HepG2 (cell line): Measurements from ENCODE around the gene CERS1. TPM values are rescaled to one million over a fixed set of nuclear protein-coding genes. Genes with fewer than 3 reads are reported as not detected.
A peak's percentile ranks its signal among the peaks of the same experiment; 100 is the strongest.

Experiments
- ARNT ChIP-seq: fragments of 450-650 bp; IDR thresholded peaks from 2 replicates; pipeline ENCODE4 v1.6.1; 2017
- ARNTL ChIP-seq: sonication (generic); formaldehyde crosslinking; IDR thresholded peaks from 2 replicates; pipeline ENCODE4 v1.4.0; 2020; ENCODE audit warnings: mild to moderate bottlenecking, missing genetic modification reagents
- CHD4 ChIP-seq: fragments of 200-600 bp; sonication (generic); IDR thresholded peaks from 2 replicates; pipeline ENCODE4 v1.7.0; 2017; ENCODE audit warnings: mild to moderate bottlenecking, low read length, borderline replicate concordance
- DMTF1 ChIP-seq: sonication (generic); formaldehyde crosslinking; IDR thresholded peaks from 2 replicates; pipeline ENCODE4 v1.4.0; 2020; ENCODE audit warnings: mild to moderate bottlenecking, missing genetic modification reagents
- HNRNPUL1 ChIP-seq: fragments of 200-400 bp; formaldehyde crosslinking; IDR thresholded peaks from 2 replicates; pipeline ENCODE4 v1.6.1; 2017; ENCODE audit warnings: low read depth, mild to moderate bottlenecking, low read length, moderate library complexity
- LBX2 ChIP-seq: sonication (generic); formaldehyde crosslinking; IDR thresholded peaks from 2 replicates; pipeline ENCODE4 v1.5.0; 2020; ENCODE audit warnings: missing genetic modification reagents, mild to moderate bottlenecking, borderline replicate concordance
- MXD3 ChIP-seq: IDR thresholded peaks from 2 replicates; pipeline ENCODE4 v1.6.1; 2016; ENCODE audit warnings: mild to moderate bottlenecking, missing biosample characterization, missing genetic modification reagents
- NR2F1 ChIP-seq, 2 experiments: fragments of 450-650 bp in 1 of 2; formaldehyde crosslinking in 1 of 2; IDR thresholded peaks; 2 replicates each; pipeline versions ENCODE4 v1.5.0 to v1.6.1; 2016 to 2020; ENCODE audit warnings: mild to moderate bottlenecking in 1 of 2, missing compliant biosample characterization in 1 of 2, missing genetic modification reagents in 1 of 2, moderate library complexity in 1 of 2
- SIN3A ChIP-seq: IDR thresholded peaks from 2 replicates; pipeline ENCODE4 v1.6.1; 2011; ENCODE audit warnings: low read depth, mild to moderate bottlenecking, control low read depth, low read length, borderline replicate concordance
- SP5 ChIP-seq: IDR thresholded peaks from 2 replicates; pipeline ENCODE4 v1.6.1; 2016; ENCODE audit warnings: low read depth, borderline replicate concordance
- SRF ChIP-seq: IDR thresholded peaks from 2 replicates; pipeline ENCODE4 v1.6.1; 2011; ENCODE audit warnings: mild to moderate bottlenecking, low read depth, low read length, moderate library complexity
- XRCC5 ChIP-seq: fragments of 200-400 bp; formaldehyde crosslinking; optimal IDR thresholded peaks from 2 replicates; pipeline ENCODE3; 2017; ENCODE audit warnings: mild to moderate bottlenecking, low read length
- YEATS4 ChIP-seq: sonication (generic); formaldehyde crosslinking; IDR thresholded peaks from 2 replicates; pipeline ENCODE4 v1.4.0; 2020; ENCODE audit warnings: missing genetic modification reagents, borderline replicate concordance
- ZBTB39 ChIP-seq: sonication (generic); formaldehyde crosslinking; IDR thresholded peaks from 2 replicates; pipeline ENCODE4 v1.5.0; 2020; ENCODE audit warnings: missing genetic modification reagents
- ZNF501 ChIP-seq: sonication (generic); formaldehyde crosslinking; IDR thresholded peaks from 2 replicates; pipeline ENCODE4 v1.5.1; 2020; ENCODE audit warnings: mild to moderate bottlenecking, moderate library complexity, missing genetic modification reagents
- ZNF549 ChIP-seq: sonication (generic); formaldehyde crosslinking; IDR thresholded peaks from 2 replicates; pipeline ENCODE4 v1.5.0; 2020; ENCODE audit warnings: missing genetic modification reagents
- ZNF782 ChIP-seq: sonication (generic); formaldehyde crosslinking; IDR thresholded peaks from 2 replicates; pipeline ENCODE4 v1.4.0; 2020; ENCODE audit warnings: missing genetic modification reagents, mild to moderate bottlenecking, borderline replicate concordance
- ZXDC ChIP-seq: sonication (generic); formaldehyde crosslinking; IDR thresholded peaks from 2 replicates; pipeline ENCODE4 v1.5.0; 2020; ENCODE audit warnings: mild to moderate bottlenecking, missing genetic modification reagents
- polyA plus RNA-seq, 8 experiments: library from polyadenylated mRNA; depleted of rRNA in 3 of 8; stranded (reverse) in 7 of 8; unstranded in 1 of 8; fragments of >200 nt; fragmentation: Illumina TruSeq in 4 of 8; extraction: Trizol in 4 of 8; gene quantifications; 2 replicates each; pipeline versions ENCODE4 v1.2.1 to v1.2.3, GENCODE V29; 2011 to 2016; ENCODE audit warnings: low read depth in 4 of 8, missing spikeins in 1 of 8, mixed read lengths in 1 of 8; ENCODE audit not compliant: insufficient read depth in 1 of 8
- total RNA-seq, 5 experiments: library from RNA; depleted of rRNA; stranded (reverse); fragments of >200 nt; fragmentation: Illumina TruSeq; extraction: Trizol; gene quantifications; 2 replicates each; pipeline ENCODE4 v1.2.3, GENCODE V29; 2016; ENCODE audit warnings: low read depth in 1 of 5

CERS1 gene
- total and polyA plus RNA-seq, 2 of the 13 experiments (the other 11 are each of a cell fraction or from before 2014, with no cell fraction given): 4.6 to 9.8 TPM

- no peak for TF ChIP-seq ZXDC (CRISPR knock-in tag)
- TF ChIP-seq LBX2 (CRISPR knock-in tag): no peak
- peak; percentile 63 for TF ChIP-seq SIN3A
- TF ChIP-seq ZBTB39 (CRISPR knock-in tag): peak; percentile 89
- TF ChIP-seq ZNF501: peak; percentile 82
- 0 out of 2 replicates have a peak, but pooled peaks have one; percentile 3 for TF ChIP-seq SRF
- peak; percentile 46; the same call in 1 of the 2 replicates for TF ChIP-seq DMTF1
- no peak for TF ChIP-seq ZNF782 (CRISPR knock-in tag)
- TF ChIP-seq CHD4: no peak
- TF ChIP-seq XRCC5: peak; percentile 84
- peak; percentile 92 to 95 for TF ChIP-seq NR2F1 (CRISPR knock-in tag; IDR thresholded peaks at IDR 0.05)
- TF ChIP-seq ARNTL (CRISPR knock-in tag): peak; percentile 96
- TF ChIP-seq ZNF549: no peak
- TF ChIP-seq YEATS4 (CRISPR knock-in tag): peak; percentile 82
- TF ChIP-seq MXD3 (CRISPR knock-in tag): no peak; the same call in 1 of the 2 replicates
- no peak for TF ChIP-seq HNRNPUL1
- peak; percentile 69; the same call in 1 of the 2 replicates for TF ChIP-seq SP5 (CRISPR knock-in tag)
- TF ChIP-seq ARNT: no peak
Measured at GRCh38 chr19:18839465-18840287, 56.3 kb downstream of the CERS1 start (continued).
